ENCODE measurements around the gene TTYH2. TPM values are rescaled to one million over a fixed set of nuclear protein-coding genes. Genes with fewer than 3 reads are reported as not detected.

The TTYH2 gene, protein sequence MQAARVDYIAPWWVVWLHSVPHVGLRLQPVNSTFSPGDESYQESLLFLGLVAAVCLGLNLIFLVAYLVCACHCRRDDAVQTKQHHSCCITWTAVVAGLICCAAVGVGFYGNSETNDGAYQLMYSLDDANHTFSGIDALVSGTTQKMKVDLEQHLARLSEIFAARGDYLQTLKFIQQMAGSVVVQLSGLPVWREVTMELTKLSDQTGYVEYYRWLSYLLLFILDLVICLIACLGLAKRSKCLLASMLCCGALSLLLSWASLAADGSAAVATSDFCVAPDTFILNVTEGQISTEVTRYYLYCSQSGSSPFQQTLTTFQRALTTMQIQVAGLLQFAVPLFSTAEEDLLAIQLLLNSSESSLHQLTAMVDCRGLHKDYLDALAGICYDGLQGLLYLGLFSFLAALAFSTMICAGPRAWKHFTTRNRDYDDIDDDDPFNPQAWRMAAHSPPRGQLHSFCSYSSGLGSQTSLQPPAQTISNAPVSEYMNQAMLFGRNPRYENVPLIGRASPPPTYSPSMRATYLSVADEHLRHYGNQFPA
- under 1 TPM; 0.67 to 0.82 TPM for polyA plus RNA-seq

DNA sequence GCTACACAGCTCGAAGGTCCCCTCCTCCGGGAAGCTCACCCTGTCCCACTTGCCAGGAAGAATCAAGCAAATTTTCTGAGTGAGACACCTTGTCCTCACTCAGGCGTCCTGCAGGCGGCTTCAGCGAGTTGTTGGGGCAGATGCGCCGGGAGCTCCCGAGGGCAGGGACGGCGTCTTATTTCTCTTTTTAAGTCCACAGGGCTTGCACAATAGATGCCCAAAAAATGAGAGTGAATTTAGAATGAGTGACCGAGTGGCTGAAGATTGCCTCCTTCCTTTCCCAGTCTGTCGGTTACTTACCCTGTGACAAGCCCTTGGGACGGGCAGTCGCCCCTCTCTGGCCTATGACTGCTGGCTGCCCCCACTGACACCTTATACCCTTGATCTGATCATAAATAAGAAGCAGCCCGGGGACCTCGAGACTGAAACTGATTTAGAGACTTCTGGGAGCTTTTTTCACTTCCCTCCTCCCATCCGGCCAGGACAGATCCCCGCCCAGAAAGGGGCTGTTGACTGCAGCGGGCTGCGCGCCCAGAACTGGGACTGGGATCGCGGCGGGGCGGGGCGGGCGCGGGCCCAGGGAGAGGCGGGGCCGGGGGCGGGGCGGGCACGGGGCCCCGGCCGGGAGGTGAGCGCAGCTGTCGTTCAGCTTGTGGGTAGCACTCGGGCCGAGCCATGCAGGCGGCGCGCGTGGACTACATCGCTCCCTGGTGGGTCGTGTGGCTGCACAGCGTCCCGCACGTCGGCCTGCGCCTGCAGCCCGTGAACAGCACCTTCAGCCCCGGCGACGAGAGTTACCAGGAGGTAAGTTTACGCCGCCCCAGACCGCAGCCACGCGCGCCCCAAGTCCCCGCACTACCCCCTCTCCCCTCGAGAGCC, at the start of gene TTYH2:
TSS of gene TTYH2 (plus strand) at position 659 of the 879 bp plus-strand sequence. CDS start at position 676, 17 bp downstream.
- H3K9me3 ChIP-seq (ENCODE audit: control insufficient read depth in 2 of 2, insufficient read depth in 1 of 2, low read depth in 1 of 2, low read length in 1 of 2): no peaks in the 10 kb centered on the region
- H3K27ac ChIP-seq (ENCODE audit: low read depth in 2 of 2, low read length in 1 of 2): peak within 1 kb of the TSS; percentile 72 to 93
- H3K4me1 ChIP-seq (ENCODE audit: control insufficient read depth in 2 of 2, insufficient read depth in 2 of 2, low read length in 1 of 2): peaks cover 9% of the 10 kb centered on the region in 2 donors
- peak within 1 kb of the TSS; percentile 49 to 57 for H3K4me3 ChIP-seq (ENCODE audit: low read depth in 1 of 2, low read length in 2 of 2)
- WGBS, 2 donors: 0% methylated on average over 42 to 62 of the region's 62 CpGs
- H3K36me3 ChIP-seq (ENCODE audit: control insufficient read depth in 2 of 2, insufficient read depth in 2 of 2, low read length in 1 of 2): peaks cover 0 to 12% of the 10 kb centered on the region in 2 donors
- H3K27me3 ChIP-seq (ENCODE audit: control insufficient read depth in 1 of 2, insufficient read depth in 2 of 2, low read length in 2 of 2): no peaks in the 10 kb centered on the region

- 82 to 90% methylated on average over 7 of the region's 7 CpGs for WGBS, 2 donors
- Histone ChIP-seq H3K4me1 (ENCODE audit: control insufficient read depth in 2 of 2, insufficient read depth in 2 of 2, low read length in 1 of 2) (no peaks in the 10 kb centered on the region), H3K27me3 (ENCODE audit: control insufficient read depth in 1 of 2, insufficient read depth in 2 of 2, low read length in 2 of 2) (no peaks in the 10 kb centered on the region), H3K36me3 (ENCODE audit: control insufficient read depth in 2 of 2, insufficient read depth in 2 of 2, low read length in 1 of 2) (no peaks in the 10 kb centered on the region), H3K4me3 (ENCODE audit: low read depth in 1 of 2, low read length in 2 of 2) (no peak overlapping the region), H3K27ac (ENCODE audit: low read depth in 2 of 2, low read length in 1 of 2) (no peak overlapping the region), H3K9me3 (ENCODE audit: control insufficient read depth in 2 of 2, insufficient read depth in 1 of 2, low read depth in 1 of 2, low read length in 1 of 2) (peaks cover 0 to 2% of the 10 kb centered on the region in 2 donors)
Observed at GRCh38 chr17:74163836-74164235, 49.5 kb upstream of the TTYH2 start.

GRCh38 chr17:74164446-74165045, 48.8 kb upstream of the TTYH2 start:
- Histone ChIP-seq H3K27me3 (ENCODE audit: control insufficient read depth in 1 of 2, insufficient read depth in 2 of 2, low read length in 2 of 2) (no peaks in the 10 kb centered on the region), H3K27ac (ENCODE audit: low read depth in 2 of 2, low read length in 1 of 2) (no peak overlapping the region), H3K36me3 (ENCODE audit: control insufficient read depth in 2 of 2, insufficient read depth in 2 of 2, low read length in 1 of 2) (no peaks in the 10 kb centered on the region), H3K4me1 (ENCODE audit: control insufficient read depth in 2 of 2, insufficient read depth in 2 of 2, low read length in 1 of 2) (no peaks in the 10 kb centered on the region), H3K9me3 (ENCODE audit: control insufficient read depth in 2 of 2, insufficient read depth in 1 of 2, low read depth in 1 of 2, low read length in 1 of 2) (peaks cover 0 to 2% of the 10 kb centered on the region in 2 donors), H3K4me3 (ENCODE audit: low read depth in 1 of 2, low read length in 2 of 2) (no peak overlapping the region)
- 92 to 93% methylated on average over 9 of the region's 9 CpGs for WGBS, 2 donors

DNA sequence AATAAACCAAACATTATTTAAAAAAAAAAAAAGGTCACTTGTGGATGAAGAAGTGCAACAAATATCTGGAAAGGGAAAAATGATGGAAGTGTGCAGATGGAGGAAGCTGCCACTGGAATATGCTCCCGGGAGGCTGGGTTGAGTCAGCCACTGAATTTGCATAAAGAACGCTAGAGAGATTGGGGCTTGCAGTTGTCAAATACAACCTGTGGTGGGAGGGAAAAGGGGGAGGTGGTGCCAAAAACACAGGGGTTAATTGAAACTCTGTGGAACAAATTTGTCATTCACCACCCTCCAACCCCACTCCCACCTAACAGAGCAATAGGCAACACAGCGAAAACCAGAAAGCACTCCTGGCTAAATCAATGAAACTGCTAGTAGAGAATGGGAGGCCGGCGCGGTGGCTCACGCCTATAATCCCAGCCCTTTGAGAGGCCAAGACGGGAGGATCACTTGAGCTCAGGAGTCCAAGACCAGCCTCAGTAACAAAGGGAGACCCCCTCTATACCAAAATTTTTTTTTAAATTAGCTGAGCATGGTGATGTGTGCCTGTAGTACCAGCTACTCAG, 47.5 kb upstream of the TTYH2 start:
- Histone ChIP-seq H3K27me3 (ENCODE audit: control insufficient read depth in 1 of 2, insufficient read depth in 2 of 2, low read length in 2 of 2) (no peaks in the 10 kb centered on the region), H3K4me1 (ENCODE audit: control insufficient read depth in 2 of 2, insufficient read depth in 2 of 2, low read length in 1 of 2) (no peaks in the 10 kb centered on the region), H3K27ac (ENCODE audit: low read depth in 2 of 2, low read length in 1 of 2) (no peak overlapping the region), H3K9me3 (ENCODE audit: control insufficient read depth in 2 of 2, insufficient read depth in 1 of 2, low read depth in 1 of 2, low read length in 1 of 2) (no peaks in the 10 kb centered on the region), H3K36me3 (ENCODE audit: control insufficient read depth in 2 of 2, insufficient read depth in 2 of 2, low read length in 1 of 2) (no peaks in the 10 kb centered on the region), H3K4me3 (ENCODE audit: low read depth in 1 of 2, low read length in 2 of 2) (no peak overlapping the region)
- 78% methylated on average over 8 of the region's 8 CpGs for WGBS, 2 donors

GRCh38 chr17:74170924-74171323, 42.4 kb upstream of the TTYH2 start:
- WGBS, 2 donors: 65 to 68% methylated on average over 1 of the region's 1 CpG
- Histone ChIP-seq H3K36me3 (ENCODE audit: control insufficient read depth in 2 of 2, insufficient read depth in 2 of 2, low read length in 1 of 2) (no peaks in the 10 kb centered on the region), H3K27ac (ENCODE audit: low read depth in 2 of 2, low read length in 1 of 2) (no peak overlapping the region), H3K4me3 (ENCODE audit: low read depth in 1 of 2, low read length in 2 of 2) (no peak overlapping the region), H3K27me3 (ENCODE audit: control insufficient read depth in 1 of 2, insufficient read depth in 2 of 2, low read length in 2 of 2) (no peaks in the 10 kb centered on the region), H3K9me3 (ENCODE audit: control insufficient read depth in 2 of 2, insufficient read depth in 1 of 2, low read depth in 1 of 2, low read length in 1 of 2) (no peaks in the 10 kb centered on the region), H3K4me1 (ENCODE audit: control insufficient read depth in 2 of 2, insufficient read depth in 2 of 2, low read length in 1 of 2) (no peaks in the 10 kb centered on the region)

- Histone ChIP-seq H3K4me1 (ENCODE audit: control insufficient read depth in 2 of 2, insufficient read depth in 2 of 2, low read length in 1 of 2) (no peaks in the 10 kb centered on the region), H3K27ac (ENCODE audit: low read depth in 2 of 2, low read length in 1 of 2) (no peak overlapping the region), H3K4me3 (ENCODE audit: low read depth in 1 of 2, low read length in 2 of 2) (no peak overlapping the region), H3K27me3 (ENCODE audit: control insufficient read depth in 1 of 2, insufficient read depth in 2 of 2, low read length in 2 of 2) (no peaks in the 10 kb centered on the region), H3K36me3 (ENCODE audit: control insufficient read depth in 2 of 2, insufficient read depth in 2 of 2, low read length in 1 of 2) (no peaks in the 10 kb centered on the region), H3K9me3 (ENCODE audit: control insufficient read depth in 2 of 2, insufficient read depth in 1 of 2, low read depth in 1 of 2, low read length in 1 of 2) (no peaks in the 10 kb centered on the region)
- WGBS, 2 donors: 51 to 59% methylated on average over 3 of the region's 3 CpGs
Observed at GRCh38 chr17:74172700-74173099, 40.7 kb upstream of the TTYH2 start.

GRCh38 chr17:74176546-74177001, 36.8 kb upstream of the TTYH2 start:
- Histone ChIP-seq H3K27me3 (ENCODE audit: control insufficient read depth in 1 of 2, insufficient read depth in 2 of 2, low read length in 2 of 2) (no peaks in the 10 kb centered on the region), H3K9me3 (ENCODE audit: control insufficient read depth in 2 of 2, insufficient read depth in 1 of 2, low read depth in 1 of 2, low read length in 1 of 2) (no peaks in the 10 kb centered on the region), H3K36me3 (ENCODE audit: control insufficient read depth in 2 of 2, insufficient read depth in 2 of 2, low read length in 1 of 2) (no peaks in the 10 kb centered on the region), H3K4me1 (ENCODE audit: control insufficient read depth in 2 of 2, insufficient read depth in 2 of 2, low read length in 1 of 2) (no peaks in the 10 kb centered on the region), H3K4me3 (ENCODE audit: low read depth in 1 of 2, low read length in 2 of 2) (no peak overlapping the region), H3K27ac (ENCODE audit: low read depth in 2 of 2, low read length in 1 of 2) (no peak overlapping the region)
- WGBS, 2 donors: 30 to 43% methylated on average over 10 of the region's 10 CpGs

GRCh38 chr17:74177018-74177450, 36.3 kb upstream of the TTYH2 start:
- no peaks in the 10 kb centered on the region for H3K4me1 ChIP-seq (ENCODE audit: control insufficient read depth in 2 of 2, insufficient read depth in 2 of 2, low read length in 1 of 2)

DNA sequence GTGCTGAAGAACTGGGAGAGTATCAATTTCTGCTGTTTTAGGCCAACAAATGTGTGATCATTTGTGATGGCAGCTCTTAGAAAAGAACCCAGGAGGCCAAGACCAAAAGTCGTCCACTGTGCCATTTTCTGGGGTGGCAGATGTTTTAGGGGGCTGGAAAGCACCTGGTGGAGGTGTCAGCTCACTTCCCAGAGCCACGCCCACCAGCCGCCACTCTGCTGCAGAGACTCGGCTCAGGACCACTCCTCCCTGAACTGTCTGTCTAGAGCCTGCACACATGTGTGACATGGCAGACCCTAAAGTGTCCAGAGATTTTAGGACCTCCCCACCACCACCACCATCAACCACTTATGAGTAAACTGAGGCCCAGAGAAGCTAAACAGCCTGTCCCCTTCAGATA, 33.8 kb upstream of the TTYH2 start:
- Histone ChIP-seq H3K4me3 (ENCODE audit: low read depth in 1 of 2, low read length in 2 of 2) (no peak overlapping the region), H3K4me1 (ENCODE audit: control insufficient read depth in 2 of 2, insufficient read depth in 2 of 2, low read length in 1 of 2) (no peaks in the 10 kb centered on the region), H3K36me3 (ENCODE audit: control insufficient read depth in 2 of 2, insufficient read depth in 2 of 2, low read length in 1 of 2) (no peaks in the 10 kb centered on the region), H3K27ac (ENCODE audit: low read depth in 2 of 2, low read length in 1 of 2) (no peak overlapping the region), H3K9me3 (ENCODE audit: control insufficient read depth in 2 of 2, insufficient read depth in 1 of 2, low read depth in 1 of 2, low read length in 1 of 2) (no peaks in the 10 kb centered on the region), H3K27me3 (ENCODE audit: control insufficient read depth in 1 of 2, insufficient read depth in 2 of 2, low read length in 2 of 2) (no peaks in the 10 kb centered on the region)
- 70 to 74% methylated on average over 4 of the region's 4 CpGs for WGBS, 2 donors

More at GRCh38 chr17:74177018-74177450, 36.3 kb upstream of the TTYH2 start:
- H3K27ac ChIP-seq (ENCODE audit: low read depth in 2 of 2, low read length in 1 of 2): no peak overlapping the region
- no peaks in the 10 kb centered on the region for H3K9me3 ChIP-seq (ENCODE audit: control insufficient read depth in 2 of 2, insufficient read depth in 1 of 2, low read depth in 1 of 2, low read length in 1 of 2)
- no peaks in the 10 kb centered on the region for H3K36me3 ChIP-seq (ENCODE audit: control insufficient read depth in 2 of 2, insufficient read depth in 2 of 2, low read length in 1 of 2)
- H3K4me3 ChIP-seq (ENCODE audit: low read depth in 1 of 2, low read length in 2 of 2): no peak overlapping the region
- no peaks in the 10 kb centered on the region for H3K27me3 ChIP-seq (ENCODE audit: control insufficient read depth in 1 of 2, insufficient read depth in 2 of 2, low read length in 2 of 2)
- 0 to 6% methylated on average over 1 of the region's 1 CpG for WGBS, 2 donors
